IMR-90 (cell line): ENCODE results near the gene VPS35L. TPM values are rescaled to one million over a fixed set of nuclear protein-coding genes. Genes with fewer than 3 reads are reported as not detected.

ENCODE experiments used
- ATAC-seq: fragments of 200-7000 bp; cut with Tn5 transposase; 2 replicates; pipeline ENCODE4 v1.9.1; 2020; ENCODE audit warnings: low read depth, mild to moderate bottlenecking, moderate library complexity
- BruUV-seq: library from RNA; stranded (reverse); fragments of 400-500 nt; replicated peaks from 2 replicates; lab custom pipeline; 2021; lab: Mats Ljungman, UMichigan
- CTCF ChIA-PET: fragments of 300-600 bp; formaldehyde crosslinking; extraction: SDS; loops from one replicate; lab custom pipeline; 2021; ENCODE audit warnings: antibody characterized with exemption; lab: Yijun Ruan, JAX
- POLR2A ChIA-PET: fragments of 300-600 bp; sonication (Branson Sonifier 250); formaldehyde crosslinking; loops from one replicate; lab custom pipeline; 2022; ENCODE audit warnings: antibody characterized with exemption; ENCODE audit not compliant: unreplicated experiment; lab: Charles Lee
- DNase-seq: peaks from one replicate; pipeline ENCODE4 v3.0.0; 2013
- H2AFZ ChIP-seq: replicated peaks from 2 replicates; pipeline ENCODE3; 2013; ENCODE audit warnings: low read length, mild to moderate bottlenecking; ENCODE audit not compliant: poor library complexity
- H2AK5ac ChIP-seq: 2 replicates; pipeline ENCODE4 v1.6.1; 2013; ENCODE audit warnings: low read depth, low read length, inconsistent platforms
- H2AK9ac ChIP-seq: replicated peaks from 2 replicates; pipeline ENCODE3; 2013; ENCODE audit warnings: mild to moderate bottlenecking, low read depth, low read length, moderate library complexity; ENCODE audit not compliant: poor library complexity
- H2BK120ac ChIP-seq: 2 replicates; pipeline ENCODE4 v1.6.1; 2013; ENCODE audit warnings: low read depth, low read length, inconsistent platforms
- H2BK15ac ChIP-seq: 3 replicates; pipeline ENCODE4 v1.6.1; 2013; ENCODE audit warnings: low read depth, low read length, inconsistent platforms
- H2BK20ac ChIP-seq: 2 replicates; pipeline ENCODE4 v1.6.1; 2013; ENCODE audit warnings: low read depth, mild to moderate bottlenecking, inconsistent platforms, low read length, moderate library complexity
- H2BK5ac ChIP-seq: 2 replicates; pipeline ENCODE4 v1.6.1; 2013; ENCODE audit warnings: mild to moderate bottlenecking, low read depth, low read length, inconsistent platforms; ENCODE audit not compliant: poor library complexity, severe bottlenecking
- H3K14ac ChIP-seq: replicated peaks from 2 replicates; pipeline ENCODE4 v1.6.1; 2013; ENCODE audit warnings: low read depth, low read length, inconsistent platforms
- H3K18ac ChIP-seq: 2 replicates; pipeline ENCODE4 v1.6.1; 2013; ENCODE audit warnings: low read depth, low read length, control low read depth
- H3K23ac ChIP-seq: 2 replicates; pipeline ENCODE4 v1.6.1; 2013; ENCODE audit warnings: low read depth, low read length, inconsistent platforms
- H3K27ac ChIP-seq: 2 replicates; pipeline ENCODE4 v1.5.1; 2013; ENCODE audit warnings: mild to moderate bottlenecking, control low read depth, low read length; ENCODE audit not compliant: insufficient read depth
- H3K27me3 ChIP-seq: 2 replicates; pipeline ENCODE4 v1.6.1; 2013; ENCODE audit warnings: low read length; ENCODE audit not compliant: control insufficient read depth, insufficient read depth
- H3K36me3 ChIP-seq: 2 replicates; pipeline ENCODE4 v1.6.1; 2013; ENCODE audit warnings: low read length, mixed read lengths; ENCODE audit not compliant: control insufficient read depth, insufficient read depth
- H3K4ac ChIP-seq: 2 replicates; pipeline ENCODE4 v1.6.1; 2013; ENCODE audit warnings: low read depth, low read length, inconsistent platforms
- H3K4me1 ChIP-seq: 2 replicates; pipeline ENCODE4 v1.6.1; 2013; ENCODE audit warnings: low read length, mixed read lengths; ENCODE audit not compliant: control insufficient read depth, insufficient read depth
- H3K4me2 ChIP-seq: 2 replicates; pipeline ENCODE4 v1.6.1; 2013; ENCODE audit warnings: low read depth, mild to moderate bottlenecking, control low read depth, low read length, moderate library complexity
- H3K4me3 ChIP-seq: 2 replicates; pipeline ENCODE4 v1.5.1; 2013; ENCODE audit warnings: low read depth, mild to moderate bottlenecking, control low read depth, low read length, moderate library complexity; ENCODE audit not compliant: insufficient read depth
- H3K56ac ChIP-seq: 2 replicates; pipeline ENCODE4 v1.6.1; 2013; ENCODE audit warnings: low read length, inconsistent platforms; ENCODE audit not compliant: insufficient read depth; ENCODE audit errors: extremely low read depth
- H3K79me1 ChIP-seq, 2 experiments: 2 replicates each; pipeline ENCODE4 v1.6.1; 2013; ENCODE audit warnings: low read length in 2 of 2, inconsistent platforms in 1 of 2, low read depth in 1 of 2
- H3K9ac ChIP-seq: 2 replicates; pipeline ENCODE4 v1.6.1; 2013; ENCODE audit warnings: low read depth, low read length, control low read depth
- H3K9me1 ChIP-seq: 2 replicates; pipeline ENCODE4 v1.6.1; 2013; ENCODE audit warnings: low read length, inconsistent platforms; ENCODE audit not compliant: insufficient read depth
- H3K9me3 ChIP-seq: 2 replicates; pipeline ENCODE4 v1.6.1; 2013; ENCODE audit warnings: low read length; ENCODE audit not compliant: control insufficient read depth, insufficient read depth
- H4K20me1 ChIP-seq: 2 replicates; pipeline ENCODE4 v1.6.1; 2013; ENCODE audit warnings: low read length, inconsistent platforms; ENCODE audit not compliant: insufficient read depth
- H4K5ac ChIP-seq: 2 replicates; pipeline ENCODE4 v1.6.1; 2013; ENCODE audit warnings: mild to moderate bottlenecking, low read depth, low read length, control low read depth
- H4K8ac ChIP-seq, 2 experiments: 2 replicates each; pipeline ENCODE4 v1.6.1; 2013; ENCODE audit warnings: low read depth in 2 of 2, low read length in 2 of 2, control low read depth in 1 of 2, inconsistent platforms in 1 of 2
- H4K91ac ChIP-seq: 2 replicates; pipeline ENCODE4 v1.6.1; 2013; ENCODE audit warnings: low read depth, low read length, inconsistent platforms; ENCODE audit not compliant: insufficient read depth
- BHLHE40 ChIP-seq: fragments of 150-350 bp; IDR thresholded peaks from 2 replicates; pipeline ENCODE4 v1.6.1; 2016; ENCODE audit warnings: mild to moderate bottlenecking, low read depth, low read length
- CHD1 ChIP-seq: IDR thresholded peaks from 2 replicates; pipeline ENCODE4 v1.6.1; 2012; ENCODE audit warnings: low read depth, low read length, improper control_type of control experiment
- FOS ChIP-seq: fragments of 150-350 bp; IDR thresholded peaks from 2 replicates; pipeline ENCODE4 v1.6.1; 2016; ENCODE audit warnings: low read depth, low read length
- NFE2L2 ChIP-seq: fragments of 150-350 bp; IDR thresholded peaks from 2 replicates; pipeline ENCODE4 v1.6.1; 2016; ENCODE audit warnings: low read depth, mild to moderate bottlenecking, low read length
- RCOR1 ChIP-seq: IDR thresholded peaks from 2 replicates; pipeline ENCODE4 v1.6.1; 2012; ENCODE audit warnings: mild to moderate bottlenecking, low read length, improper control_type of control experiment; ENCODE audit not compliant: insufficient replicate concordance
- WGBS, 2 experiments: methylation state at CpG; one replicate each; pipeline versions ENCODE4 v1.1.5 to v1.1.7; 2013; ENCODE audit warnings: missing lambda C conversion rate in 2 of 2; ENCODE audit not compliant: insufficient read length in 1 of 2; ENCODE audit errors: extremely low coverage in 2 of 2; 5-methylcytosine and 5-hydroxymethylcytosine counted together
- dilution Hi-C: fragments of 300-500 bp; cut with HindIII; formaldehyde crosslinking; loops from one replicate; pipeline ENCODE4 v1.14.3; 2018; ENCODE audit warnings: low sequenced_read_pairs; ENCODE audit not compliant: unreplicated experiment
- in situ Hi-C: fragments of 300-500 bp; cut with MboI; formaldehyde crosslinking; loops from 3 replicates; pipeline ENCODE4 v1.14.3; 2019; ENCODE audit warnings: low sequenced_read_pairs, inconsistent platforms, mixed read lengths
- intact Hi-C: fragments of 100-400 bp; cut with micrococcal nuclease; formaldehyde crosslinking; loops from 2 replicates; pipeline ENCODE4 v1.10.0; 2022
- polyA plus RNA-seq, 3 experiments: library from polyadenylated mRNA; depleted of rRNA; stranded (reverse); fragments of >200 nt; gene quantifications; 2 replicates each; pipeline ENCODE4 v1.2.3, GENCODE V29; 2012; ENCODE audit warnings: low replicate concordance in 1 of 3
- total RNA-seq: library from RNA; depleted of rRNA; stranded (reverse); fragments of >200 nt; gene quantifications from 2 replicates; pipeline ENCODE4 v1.2.3, GENCODE V29; 2012
- TF ChIP-seq, protein P1 (sequence below): fragments of 150-350 bp; IDR thresholded peaks from 2 replicates; pipeline ENCODE4 v1.6.1; 2017; ENCODE audit warnings: mild to moderate bottlenecking, antibody characterized with exemption, low read length, low read depth
- TF ChIP-seq, protein P2 (sequence below): fragments of 150-350 bp; IDR thresholded peaks from 2 replicates; pipeline ENCODE4 v1.6.1; 2016; ENCODE audit warnings: low read depth, mild to moderate bottlenecking, low read length, moderate library complexity, borderline replicate concordance
- TF ChIP-seq, protein P3 (sequence below): conservative IDR thresholded peaks from 2 replicates; pipeline ENCODE4 v1.5.1; 2012; ENCODE audit warnings: mild to moderate bottlenecking, low read depth, low read length, improper control_type of control experiment

The VPS35L gene
- total and polyA plus RNA-seq, 2 of the 4 experiments (the other 2 are of a cell fraction), result 28.0 to 40.1 TPM

DNA sequence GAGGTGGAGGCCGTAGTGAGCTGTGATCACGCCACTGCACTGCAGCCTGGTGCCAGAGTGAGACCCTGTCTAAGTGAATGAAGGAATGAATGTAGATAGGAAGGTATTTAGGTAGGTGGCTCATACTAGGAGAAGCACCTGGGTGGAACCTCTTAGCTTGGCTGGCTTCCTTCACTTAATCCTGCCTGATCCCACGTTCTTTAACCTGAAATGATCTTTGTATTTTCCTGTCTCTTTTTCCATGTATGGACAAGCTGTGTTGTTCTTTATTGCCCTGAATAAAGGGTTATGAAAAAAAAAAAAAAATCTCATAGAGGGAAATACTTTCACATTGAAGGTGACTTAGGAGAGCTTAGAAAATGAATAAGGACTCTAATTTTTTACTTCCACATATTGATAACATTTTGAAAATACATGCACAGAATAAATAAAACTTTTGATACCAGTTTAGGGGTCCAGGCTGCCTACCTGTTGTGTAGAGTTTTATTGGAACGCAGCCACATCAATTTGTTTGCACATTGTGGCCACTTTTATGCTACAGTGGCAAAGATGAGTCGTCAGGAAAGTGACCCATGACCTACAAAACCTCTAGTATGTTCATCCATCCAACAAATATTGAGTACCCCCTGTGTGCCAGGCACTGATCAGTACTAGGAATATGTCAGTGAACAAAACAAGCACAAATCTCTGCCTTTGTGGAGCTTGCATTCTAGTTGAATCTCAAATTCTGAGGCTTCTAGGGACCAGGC lies 44.6 kb downstream of the VPS35L start:
- Histone ChIP-seq H2BK20ac (no peak overlapping the region), H3K9me1 (peaks cover 1% of the 10 kb centered on the region; the same call in 1 of the 2 replicates), H3K79me1 (peaks cover 0 to 3% of the 10 kb centered on the region in 2 experiments; a peak in 2 of 4 replicates), H2AK9ac (no peak overlapping the region), H2AK5ac (no peak overlapping the region), H2BK15ac (no peak overlapping the region), H2BK120ac (no peak overlapping the region), H3K4me1 (peaks cover 3% of the 10 kb centered on the region), H3K9me3 (no peaks in the 10 kb centered on the region), H4K5ac (no peak overlapping the region), H3K14ac (no peak overlapping the region), H4K91ac (no peak overlapping the region), H4K20me1 (peaks cover under 1% of the 10 kb centered on the region), H3K9ac (no peak overlapping the region), H3K23ac (no peak overlapping the region), H3K56ac (no peak overlapping the region), H3K27me3 (no peaks in the 10 kb centered on the region), H3K36me3 (peaks cover 14% of the 10 kb centered on the region), H2BK5ac (no peak overlapping the region), H3K18ac (no peak overlapping the region), H3K4ac (no peak overlapping the region), H3K27ac (no peak overlapping the region), H3K4me3 (no peak overlapping the region), H4K8ac (no peak overlapping the region), H3K4me2 (no peak overlapping the region), H2AFZ (no peak overlapping the region)
- ATAC-seq, result no peak
- BruUV-seq, result no TSS peak
- 89% methylated on average over 3 of the region's 5 CpGs; no CpG with 5 or more reads in 1 of the 2 experiments for WGBS, 2 experiments
- CTCF ChIA-PET, result interaction anchor here (0.6 to 1.0 kb wide), 2 partner anchors 45 to 284 kb away, joined by 4 to 5 read pairs; partner anchors contain the start of genes GPRC5B and VPS35L
- POLR2A ChIA-PET, result no interaction called here
- no peak for DNase-seq
- TF ChIP-seq, protein P1, sequence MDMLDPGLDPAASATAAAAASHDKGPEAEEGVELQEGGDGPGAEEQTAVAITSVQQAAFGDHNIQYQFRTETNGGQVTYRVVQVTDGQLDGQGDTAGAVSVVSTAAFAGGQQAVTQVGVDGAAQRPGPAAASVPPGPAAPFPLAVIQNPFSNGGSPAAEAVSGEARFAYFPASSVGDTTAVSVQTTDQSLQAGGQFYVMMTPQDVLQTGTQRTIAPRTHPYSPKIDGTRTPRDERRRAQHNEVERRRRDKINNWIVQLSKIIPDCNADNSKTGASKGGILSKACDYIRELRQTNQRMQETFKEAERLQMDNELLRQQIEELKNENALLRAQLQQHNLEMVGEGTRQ, result no peak
- TF ChIP-seq, protein P2, sequence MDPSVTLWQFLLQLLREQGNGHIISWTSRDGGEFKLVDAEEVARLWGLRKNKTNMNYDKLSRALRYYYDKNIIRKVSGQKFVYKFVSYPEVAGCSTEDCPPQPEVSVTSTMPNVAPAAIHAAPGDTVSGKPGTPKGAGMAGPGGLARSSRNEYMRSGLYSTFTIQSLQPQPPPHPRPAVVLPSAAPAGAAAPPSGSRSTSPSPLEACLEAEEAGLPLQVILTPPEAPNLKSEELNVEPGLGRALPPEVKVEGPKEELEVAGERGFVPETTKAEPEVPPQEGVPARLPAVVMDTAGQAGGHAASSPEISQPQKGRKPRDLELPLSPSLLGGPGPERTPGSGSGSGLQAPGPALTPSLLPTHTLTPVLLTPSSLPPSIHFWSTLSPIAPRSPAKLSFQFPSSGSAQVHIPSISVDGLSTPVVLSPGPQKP, result no peak
- no peak for TF ChIP-seq BHLHE40
- TF ChIP-seq, protein P3, sequence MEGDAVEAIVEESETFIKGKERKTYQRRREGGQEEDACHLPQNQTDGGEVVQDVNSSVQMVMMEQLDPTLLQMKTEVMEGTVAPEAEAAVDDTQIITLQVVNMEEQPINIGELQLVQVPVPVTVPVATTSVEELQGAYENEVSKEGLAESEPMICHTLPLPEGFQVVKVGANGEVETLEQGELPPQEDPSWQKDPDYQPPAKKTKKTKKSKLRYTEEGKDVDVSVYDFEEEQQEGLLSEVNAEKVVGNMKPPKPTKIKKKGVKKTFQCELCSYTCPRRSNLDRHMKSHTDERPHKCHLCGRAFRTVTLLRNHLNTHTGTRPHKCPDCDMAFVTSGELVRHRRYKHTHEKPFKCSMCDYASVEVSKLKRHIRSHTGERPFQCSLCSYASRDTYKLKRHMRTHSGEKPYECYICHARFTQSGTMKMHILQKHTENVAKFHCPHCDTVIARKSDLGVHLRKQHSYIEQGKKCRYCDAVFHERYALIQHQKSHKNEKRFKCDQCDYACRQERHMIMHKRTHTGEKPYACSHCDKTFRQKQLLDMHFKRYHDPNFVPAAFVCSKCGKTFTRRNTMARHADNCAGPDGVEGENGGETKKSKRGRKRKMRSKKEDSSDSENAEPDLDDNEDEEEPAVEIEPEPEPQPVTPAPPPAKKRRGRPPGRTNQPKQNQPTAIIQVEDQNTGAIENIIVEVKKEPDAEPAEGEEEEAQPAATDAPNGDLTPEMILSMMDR, result no peak
- no peak for TF ChIP-seq CHD1
- no peak for TF ChIP-seq RCOR1
- no peak for TF ChIP-seq NFE2L2
- no peak for TF ChIP-seq FOS
- in situ Hi-C loops, result loop anchor here (5.0 to 25.0 kb wide), 2 partner anchors 287 to 787 kb away; no protein-coding TSS in a partner anchor
- intact Hi-C loops, result loop anchor here (5.0 to 10.0 kb wide), 2 partner anchors 57 to 115 kb away; partner anchors contain the start of genes IQCK and KNOP1
- dilution Hi-C loops, result loop anchor here (25.0 kb wide), 1 partner anchor 287 kb away; the partner anchor contains the start of gene GPRC5B
